Frontal cortex (tissue), 4 donors: ENCODE measurements around the gene RAPGEF4. TPM values are rescaled to one million over a fixed set of nuclear protein-coding genes. Genes with fewer than 3 reads are reported as not detected.
A peak's percentile ranks its signal among the peaks of the same experiment; 100 is the strongest.

Source experiments
- DNase-seq, 2 donors: peaks; one replicate each; pipeline ENCODE4 v3.0.0; 2012; ENCODE audit warnings: low spot score in 2 of 2
- FAIRE-seq: peaks from 2 replicates; lab custom pipeline; 2012; peaks lifted over from hg19 to GRCh38; lab: Jason Lieb, UNC
- total RNA-seq: library from RNA; depleted of rRNA; stranded (reverse); fragments of >200 nt; gene quantifications from one replicate; pipeline ENCODE4 v1.2.3, GENCODE V29; 2014
- donor health status: control.
- donor health status: control.
- donor health status: control.

The RAPGEF4 gene
- total RNA-seq, 1 donor from 2014 or later = 23.6 TPM

DNA sequence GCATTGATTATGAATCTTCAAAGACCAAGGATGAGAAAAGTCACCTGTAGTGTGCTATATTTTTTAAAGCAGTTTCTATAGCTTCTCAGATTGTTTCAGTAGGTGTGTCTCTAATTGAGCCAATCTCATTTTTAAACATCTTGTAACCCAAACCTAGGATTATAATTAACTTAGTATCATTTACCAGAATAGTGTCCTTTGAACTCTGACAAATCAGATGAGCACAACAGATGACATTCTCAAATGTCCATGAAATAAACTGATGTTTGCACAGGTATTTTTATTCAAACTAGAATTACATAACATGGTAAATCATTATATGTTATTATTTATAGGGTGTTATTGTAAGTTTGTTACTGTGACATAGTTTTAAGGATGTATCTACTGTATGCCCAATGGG, 213.9 kb downstream of the RAPGEF4 start:
- DNase-seq = no peak
- no peak for FAIRE-seq

DNA sequence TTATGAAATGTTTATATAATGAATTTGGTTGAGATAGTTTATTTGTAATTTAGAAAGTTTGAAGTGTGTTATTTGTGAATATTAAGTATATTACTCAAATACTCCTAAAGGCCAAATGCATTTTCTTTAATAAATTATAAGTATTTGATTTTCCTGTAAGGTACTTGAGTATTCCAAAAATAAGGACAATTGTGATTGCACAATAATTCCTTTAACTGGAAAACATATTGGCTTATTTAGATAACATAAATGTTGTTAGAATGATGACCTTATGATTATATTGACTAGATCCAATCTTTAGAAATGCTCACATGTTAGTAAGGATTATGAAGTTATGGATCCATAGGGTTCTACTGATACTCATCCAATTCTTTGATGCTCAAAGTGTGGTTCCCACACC, 214.9 kb downstream of the RAPGEF4 start:
- peak; percentile 78 for FAIRE-seq

DNA sequence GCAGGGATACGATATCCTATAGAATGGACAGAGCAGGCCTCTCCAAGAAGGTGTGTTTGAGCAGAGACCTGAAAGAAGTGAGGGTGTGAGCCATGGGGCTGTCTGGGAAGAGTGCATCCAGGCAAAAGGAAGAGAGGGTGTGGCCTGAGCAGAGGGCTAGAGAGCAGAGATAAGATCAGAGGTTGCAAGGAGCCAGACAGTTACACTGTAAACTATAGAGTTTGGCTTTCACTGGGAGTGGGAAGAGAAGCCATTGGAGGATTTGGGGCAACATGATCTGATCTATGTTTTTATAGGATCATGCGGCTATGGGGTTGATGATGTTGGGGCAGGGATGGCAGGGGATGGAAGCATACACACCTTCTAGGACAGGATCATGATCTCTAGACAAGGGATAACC, 215.9 kb downstream of the RAPGEF4 start:
- FAIRE-seq (no peak), DNase-seq (no peak)

More for the DNA sequence above, 214.9 kb downstream of the RAPGEF4 start:
- no peak for DNase-seq

DNA sequence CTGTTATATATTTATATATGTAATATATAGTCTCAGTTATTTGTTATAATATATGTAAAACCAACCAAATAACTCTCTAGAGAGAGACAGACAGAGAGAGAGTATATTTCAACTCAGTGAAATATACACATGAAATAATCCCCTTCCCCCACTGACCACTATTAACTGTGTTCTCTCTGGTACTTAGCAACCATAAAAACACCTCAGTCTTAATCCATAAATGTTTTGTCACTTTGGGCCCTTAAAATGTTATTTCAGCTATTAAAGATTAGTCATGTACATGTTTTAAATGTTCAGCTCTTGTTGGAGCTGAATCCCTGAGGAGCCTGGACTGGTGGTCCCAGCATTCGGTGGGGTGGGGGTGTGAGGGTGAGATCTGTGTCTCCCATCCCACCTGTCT, 217.8 kb downstream of the RAPGEF4 start:
- DNase-seq = no peak
- no peak for FAIRE-seq

DNA sequence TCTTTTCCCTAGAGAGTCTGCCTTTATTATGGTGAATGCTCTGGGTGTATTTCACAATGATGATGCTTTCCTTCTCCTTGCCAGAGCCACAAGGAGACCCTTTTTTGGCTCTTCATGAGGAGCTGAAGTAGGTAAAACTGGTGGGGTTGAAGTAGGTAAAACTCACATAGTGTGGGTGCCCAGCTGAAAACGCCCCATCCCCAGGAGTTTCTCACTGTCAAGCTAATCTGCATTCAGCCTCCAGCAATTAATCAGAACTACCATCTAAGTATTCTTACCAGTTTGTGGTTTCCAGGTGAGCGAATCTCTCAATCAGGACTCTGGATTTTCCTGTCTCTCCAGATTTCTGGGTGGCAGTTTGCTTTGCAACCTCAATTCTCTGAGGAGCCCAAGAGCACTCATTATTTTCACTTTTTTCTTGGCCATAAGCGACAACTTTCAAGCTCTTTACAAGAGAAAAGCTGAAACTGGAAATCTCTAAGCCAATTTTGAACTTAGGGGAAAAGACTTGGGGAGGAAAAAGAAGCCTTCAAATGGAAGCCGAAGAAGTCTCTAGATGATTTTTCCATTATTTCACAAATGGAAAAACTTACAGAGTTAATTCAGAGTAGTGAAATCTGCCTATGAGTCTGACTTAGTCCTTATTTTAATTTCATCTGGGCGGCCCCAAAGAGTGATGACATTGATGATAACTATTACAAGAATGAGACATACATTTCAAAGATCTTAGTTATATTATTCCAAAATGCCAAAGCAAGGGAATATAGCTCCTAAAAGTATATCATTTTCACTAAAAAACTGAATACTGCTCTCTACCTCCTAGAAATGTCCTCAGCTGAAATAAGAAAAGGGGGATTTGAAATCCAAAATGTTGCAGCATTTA, 218.6 kb downstream of the RAPGEF4 start:
- no peak for FAIRE-seq

DNA sequence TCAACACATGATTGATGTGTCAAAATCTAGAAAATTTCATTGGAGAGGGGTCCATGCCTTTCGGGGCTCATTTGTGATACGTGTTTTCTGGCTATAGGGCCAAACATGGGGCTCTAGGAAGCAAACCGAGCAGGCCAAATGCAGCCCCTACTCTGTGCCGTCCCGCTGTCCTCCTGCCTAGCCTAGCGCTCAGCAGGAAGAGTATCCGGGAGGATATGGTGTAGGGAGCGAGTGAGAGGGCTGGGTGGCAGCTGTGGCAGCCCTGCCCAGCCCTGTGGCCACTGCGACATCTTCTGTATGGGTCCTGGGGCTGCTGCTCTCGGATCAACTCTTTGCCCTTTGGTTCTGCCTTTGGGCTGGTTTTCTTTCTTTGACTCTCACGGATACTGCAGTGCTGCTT, 219.9 kb downstream of the RAPGEF4 start:
- no peak for FAIRE-seq

More for the DNA sequence above, 218.6 kb downstream of the RAPGEF4 start:
- no peak for DNase-seq

DNA sequence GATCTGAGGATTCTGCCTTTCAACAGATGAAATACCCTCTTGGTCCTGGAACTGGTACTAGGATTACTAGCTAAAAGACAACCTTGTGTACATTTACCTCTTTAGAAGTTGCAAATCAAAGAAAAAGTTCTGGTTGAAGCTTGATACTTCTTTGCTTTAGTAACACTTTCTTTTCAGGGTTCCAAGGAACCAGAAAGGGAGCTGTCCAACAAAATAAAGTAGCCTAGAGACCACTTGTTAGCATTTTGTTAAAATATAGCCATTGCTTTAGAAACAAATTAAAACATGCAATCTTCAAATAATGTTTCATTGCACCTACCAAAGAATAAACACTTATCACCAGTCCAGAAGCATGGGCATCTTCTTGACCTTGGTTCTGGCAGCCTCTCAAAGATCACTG, 222.1 kb downstream of the RAPGEF4 start:
- DNase-seq (no peak), FAIRE-seq (no peak)

More for the DNA sequence above, 219.9 kb downstream of the RAPGEF4 start:
- DNase-seq = no peak

DNA sequence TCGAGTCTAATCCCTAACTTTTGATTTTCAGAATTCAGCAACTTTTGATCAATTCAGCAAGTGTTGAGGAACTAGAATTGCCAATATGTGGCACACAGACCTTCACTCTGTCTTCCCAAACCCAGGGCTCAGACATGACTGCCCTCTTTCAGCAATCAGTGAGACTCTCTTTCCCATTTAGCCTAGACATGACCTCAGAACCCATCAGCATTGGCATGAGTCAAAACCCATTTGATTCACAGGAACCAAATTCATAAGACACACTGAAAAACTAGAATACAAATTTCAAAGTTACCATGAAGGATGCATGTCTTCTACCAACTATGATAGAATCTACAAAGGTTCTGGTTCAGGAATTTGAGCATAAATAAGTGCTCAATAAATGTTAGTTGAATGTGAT, 226.4 kb downstream of the RAPGEF4 start:
- DNase-seq (no peak), FAIRE-seq (no peak)

DNA sequence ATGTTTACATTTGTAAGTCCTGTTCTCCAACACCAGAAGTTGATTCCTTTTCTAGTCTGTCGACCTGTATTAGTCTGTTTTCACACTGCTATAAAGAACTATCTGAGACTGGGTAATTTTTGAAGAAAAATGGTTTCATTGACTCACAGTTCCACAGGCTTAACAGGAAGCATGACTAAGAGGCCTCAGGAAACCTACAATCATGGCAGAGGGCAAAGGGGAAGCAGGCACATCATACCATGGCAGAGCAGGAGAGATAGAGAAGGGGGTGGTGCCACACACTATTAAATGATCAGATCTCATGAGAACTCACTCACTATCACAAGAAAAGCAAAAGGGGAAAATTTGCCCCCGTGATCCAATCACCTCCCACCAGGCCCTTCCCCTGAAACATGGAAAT, 227.2 kb downstream of the RAPGEF4 start:
- no peak for FAIRE-seq

DNA sequence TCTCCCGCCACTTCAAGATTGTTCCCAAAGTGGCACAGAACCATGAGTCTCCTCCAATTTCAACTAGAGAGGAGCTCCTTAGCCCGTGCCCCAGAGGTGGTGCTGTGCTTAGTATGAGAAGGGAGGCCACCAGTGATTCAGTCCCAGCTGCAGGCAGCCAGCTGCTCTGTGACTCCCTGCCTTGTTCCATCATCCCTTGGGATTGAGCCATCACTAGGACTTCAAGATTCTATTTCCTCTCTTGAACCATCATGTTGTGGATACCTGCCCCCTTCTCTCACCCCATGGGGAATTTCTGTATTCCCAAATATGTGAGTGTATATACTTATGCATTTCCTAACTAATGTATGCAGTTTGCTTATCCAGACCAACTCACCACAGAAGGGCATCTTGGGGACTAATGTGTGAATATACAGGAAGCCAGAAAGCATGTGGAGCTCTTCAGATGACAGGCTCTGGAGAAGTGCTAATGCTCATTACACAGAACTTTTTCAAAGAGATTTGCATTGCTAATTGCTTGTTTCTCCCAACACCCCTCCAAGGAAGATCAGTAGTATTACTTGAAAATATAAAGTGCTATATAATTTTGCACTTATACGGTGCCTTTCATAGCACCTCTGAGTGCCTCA, 229.0 kb downstream of the RAPGEF4 start:
- FAIRE-seq (no peak), DNase-seq (no peak)

More for the DNA sequence above, 227.2 kb downstream of the RAPGEF4 start:
- DNase-seq = no peak

DNA sequence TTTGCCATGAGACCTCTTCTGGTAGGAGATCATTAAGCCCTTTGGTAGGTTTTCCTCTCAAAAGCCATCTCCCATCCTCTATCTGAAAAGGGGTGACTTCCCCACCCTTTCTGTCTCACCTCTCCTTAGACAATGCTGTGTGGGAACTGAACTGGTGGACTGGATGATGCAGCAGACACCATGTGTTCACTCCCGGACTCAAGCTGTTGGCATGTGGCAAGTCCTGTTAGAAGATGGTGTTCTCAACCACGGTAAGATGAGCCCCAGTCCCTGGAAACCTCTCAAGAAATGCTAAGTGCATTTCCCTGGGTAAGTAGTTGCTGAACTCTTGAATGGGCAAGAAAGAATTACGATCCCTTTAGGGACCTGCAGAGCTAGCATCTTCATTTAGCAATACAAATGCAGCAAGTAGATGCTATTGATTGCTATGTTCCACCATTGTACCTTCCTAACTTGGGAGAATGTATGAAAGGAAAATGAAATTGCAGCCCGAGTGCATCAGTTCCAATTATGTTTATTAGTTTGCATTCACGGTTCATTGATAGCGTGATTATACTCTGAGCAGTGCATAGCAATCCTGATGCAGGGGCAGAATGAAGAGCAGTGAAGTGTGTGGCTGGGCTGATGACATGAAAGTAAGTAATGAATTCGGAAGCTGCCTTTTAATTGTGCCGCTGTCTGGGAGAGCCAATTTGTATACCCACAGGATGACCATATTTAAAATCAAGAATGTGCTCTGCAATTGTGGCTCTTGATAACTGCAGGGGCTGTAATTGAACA, 230.0 kb downstream of the RAPGEF4 start:
- FAIRE-seq = no peak
- no peak for DNase-seq

DNA sequence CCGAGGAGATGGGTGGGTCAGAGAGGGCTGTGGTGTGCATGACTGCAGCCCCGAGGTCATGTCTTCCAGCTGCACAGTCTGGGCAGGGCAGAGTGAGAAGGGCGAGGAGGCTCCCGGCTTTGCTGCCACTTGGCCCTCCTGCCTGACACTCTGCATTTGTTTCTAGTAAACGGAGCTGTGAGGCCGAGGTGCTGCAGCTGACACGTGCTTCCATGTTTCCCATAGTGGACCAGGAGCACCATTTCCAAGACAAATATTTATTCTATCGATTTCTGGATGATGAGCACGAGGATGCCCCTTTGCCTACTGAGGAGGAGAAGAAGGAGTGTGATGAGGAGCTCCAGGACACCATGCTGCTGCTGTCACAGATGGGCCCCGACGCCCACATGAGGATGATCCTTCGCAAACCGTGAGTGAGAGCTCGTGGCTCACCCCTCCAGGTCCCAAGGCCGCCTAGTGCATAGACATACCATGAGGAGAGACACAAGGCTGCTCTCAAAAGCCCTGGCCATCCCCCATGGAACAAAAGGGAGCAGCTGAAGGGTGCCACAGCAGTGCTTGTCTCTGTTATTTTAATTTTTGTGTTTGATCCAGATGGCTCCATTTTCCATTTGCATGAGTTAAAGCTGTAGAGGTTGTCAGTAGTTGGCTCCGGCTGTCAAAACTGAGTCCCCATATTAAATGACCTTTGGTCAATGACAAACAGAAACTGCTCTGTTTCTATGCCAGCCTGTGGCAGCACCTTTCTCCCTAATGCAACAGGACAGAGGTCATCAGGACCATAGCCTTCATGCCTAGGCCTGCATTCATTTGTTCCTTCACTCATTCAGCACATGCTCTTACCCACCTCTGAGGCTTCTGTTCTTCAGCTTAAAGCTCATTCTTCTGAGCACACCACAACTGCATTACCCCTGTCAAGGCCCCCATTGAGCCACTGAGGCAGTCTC, 231.7 kb downstream of the RAPGEF4 start:
- no peak for FAIRE-seq
- DNase-seq = no peak

DNA sequence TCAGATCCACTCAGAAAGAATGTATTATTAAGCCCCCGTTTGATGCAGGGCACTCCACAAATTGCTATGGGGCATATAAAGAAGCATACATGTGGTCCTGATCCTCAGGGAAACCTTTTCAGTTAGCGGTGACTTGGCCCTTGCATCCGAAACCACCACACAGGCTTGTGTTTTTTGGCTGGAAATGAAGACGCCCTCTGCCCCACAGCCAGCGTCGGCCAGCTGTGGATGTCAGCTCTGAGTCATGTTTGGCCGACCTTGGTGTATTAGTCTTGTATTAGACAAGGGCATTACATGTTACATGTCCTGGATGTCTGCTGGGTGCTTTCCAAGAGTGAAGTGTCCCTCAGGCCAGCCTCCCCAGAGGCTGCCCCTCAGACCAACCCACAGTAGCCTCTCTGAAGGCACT, 232.4 kb downstream of the RAPGEF4 start:
- FAIRE-seq (no peak), DNase-seq (peak in 1 of 2 donors; percentile 28)

DNA sequence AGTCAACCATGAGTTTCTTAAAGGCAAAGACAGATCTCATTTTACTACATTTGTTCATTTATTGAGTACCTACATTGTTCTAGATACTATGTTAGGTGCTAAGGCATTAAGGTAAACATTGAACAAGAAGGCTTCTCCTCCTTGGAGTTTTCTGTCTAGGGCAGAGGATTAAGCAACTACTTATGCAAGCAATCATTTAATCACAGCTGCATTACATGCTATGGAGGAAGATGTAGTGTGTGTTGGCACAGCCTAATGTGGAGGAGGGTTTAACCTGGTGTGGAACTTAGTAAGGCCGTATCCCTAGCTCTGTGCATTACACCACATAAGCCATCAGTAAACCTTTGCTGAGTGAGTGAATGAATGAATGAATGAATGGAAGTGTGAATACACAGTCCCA, 233.5 kb downstream of the RAPGEF4 start:
- DNase-seq (no peak), FAIRE-seq (no peak)

DNA sequence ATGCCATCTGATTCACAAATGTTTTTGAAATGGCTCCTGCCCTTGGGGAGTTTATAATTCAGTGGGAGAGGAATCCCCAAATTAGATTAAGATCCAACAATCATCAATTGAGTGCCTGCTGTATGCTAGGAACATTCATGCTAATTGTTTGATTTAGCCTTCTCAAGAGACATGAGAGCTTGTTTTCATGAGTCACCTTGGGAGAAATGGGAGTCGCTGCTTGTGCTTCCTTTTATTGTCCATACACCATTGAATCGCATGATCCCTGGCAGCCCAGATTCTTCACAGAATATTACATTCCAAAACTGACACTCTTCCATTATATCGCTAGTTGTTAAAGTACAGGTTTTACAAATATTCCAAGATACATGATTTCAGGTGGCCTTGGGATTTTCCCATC, 234.0 kb downstream of the RAPGEF4 start:
- DNase-seq = no peak
- FAIRE-seq = no peak

DNA sequence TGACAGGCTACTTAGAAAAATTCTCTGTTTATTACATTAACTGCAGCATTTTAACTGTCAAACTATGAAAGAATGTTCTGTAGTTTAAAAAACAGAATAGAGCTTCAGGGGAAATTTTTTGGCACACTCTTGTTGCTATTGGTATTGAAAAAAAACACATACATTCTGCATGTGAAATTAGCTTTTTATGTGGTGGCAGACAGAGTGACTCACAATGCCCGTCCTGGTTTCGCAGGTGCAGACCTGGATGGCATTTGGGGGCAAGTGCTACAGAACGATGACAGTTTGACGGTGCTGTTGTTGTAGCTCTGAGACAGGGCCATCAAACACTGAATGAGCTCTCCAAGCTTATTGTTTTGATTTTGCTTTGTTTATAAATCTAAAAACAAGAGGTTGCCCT, 235.0 kb downstream of the RAPGEF4 start:
- DNase-seq (no peak), FAIRE-seq (no peak)

DNA sequence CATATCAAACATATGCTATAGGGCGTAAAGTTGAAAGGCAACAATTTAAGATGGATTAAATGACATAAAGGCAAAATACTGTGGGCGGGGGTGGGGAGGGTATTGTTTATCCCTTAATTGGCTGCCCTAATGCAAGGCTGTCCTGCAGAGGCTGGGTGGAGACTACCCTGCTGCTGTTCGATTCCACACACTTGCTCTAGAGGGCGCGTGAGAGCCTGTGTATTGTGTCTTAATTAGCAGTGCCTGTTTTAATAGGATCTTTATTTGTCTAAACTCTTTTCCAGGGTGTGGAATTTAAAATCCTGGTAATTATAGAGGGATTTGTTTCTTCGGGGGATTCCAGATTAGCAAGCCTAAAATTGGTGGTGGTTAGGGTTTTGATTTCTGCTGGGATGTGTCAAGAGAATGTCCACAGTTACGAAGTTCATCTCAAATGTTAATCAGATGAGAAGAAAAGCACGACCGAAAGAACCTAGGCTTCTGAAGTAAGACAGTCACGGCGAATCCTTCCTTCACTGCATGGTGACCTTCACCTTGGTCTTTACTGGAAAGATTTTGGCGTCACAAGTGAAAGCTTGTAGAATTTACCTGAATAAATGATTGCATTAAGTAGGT, 236.5 kb downstream of the RAPGEF4 start:
- FAIRE-seq = no peak
- peak in 1 of 2 donors; percentile 12 for DNase-seq

DNA sequence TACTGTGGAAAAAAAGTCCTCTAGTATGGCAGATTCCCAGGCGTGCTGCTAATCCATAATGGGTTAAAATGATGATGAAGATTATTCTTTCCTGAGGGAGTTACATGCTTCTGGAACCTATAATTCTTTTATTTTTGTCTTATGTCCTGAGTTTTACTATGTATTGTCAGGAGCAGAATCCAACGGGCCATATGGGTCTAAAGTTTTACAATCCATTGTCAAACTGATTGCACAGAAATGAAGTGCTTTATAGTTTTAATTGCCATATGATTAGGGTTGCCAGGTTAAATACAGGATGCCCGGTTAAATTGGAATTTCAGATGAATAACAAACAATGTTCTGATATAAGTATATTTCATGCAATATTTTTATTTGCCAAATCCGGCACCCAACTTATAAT, 239.1 kb downstream of the RAPGEF4 start:
- FAIRE-seq = no peak
- no peak for DNase-seq

DNA sequence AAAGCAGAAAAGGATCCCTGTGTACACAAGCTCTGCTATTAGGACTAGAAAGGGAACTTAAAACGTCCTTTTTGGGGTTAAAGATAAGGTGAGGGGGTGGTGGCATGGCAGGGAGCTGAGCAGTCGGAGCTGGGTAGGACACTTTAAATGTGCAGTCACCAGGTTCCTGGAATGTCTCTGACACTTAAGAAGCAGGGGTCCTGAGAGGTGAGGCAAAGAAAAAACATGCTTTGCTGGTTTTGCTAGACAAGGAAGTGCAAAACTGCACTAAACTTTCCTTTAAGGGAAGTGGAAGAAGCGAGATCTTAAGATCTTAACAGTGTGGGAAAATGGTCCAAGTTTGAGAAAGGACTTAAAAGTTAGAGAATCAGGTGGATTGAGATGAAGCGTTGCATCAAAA, 240.5 kb downstream of the RAPGEF4 start:
- no peak for FAIRE-seq

More for the DNA sequence above, 240.5 kb downstream of the RAPGEF4 start:
- no peak for DNase-seq
